Caco-2 (cell line): Measurements from ENCODE around the gene CLEC2L. TPM values are rescaled to one million over a fixed set of nuclear protein-coding genes. Genes with fewer than 3 reads are reported as not detected.

Experiments
- BruUV-seq: library from RNA; stranded (reverse); fragments of 400-500 nt; replicated peaks from 2 replicates; lab custom pipeline; 2021; lab: Mats Ljungman, UMichigan
- CTCF ChIA-PET: fragments of 300-600 bp; sonication (Branson Sonifier 250); formaldehyde crosslinking; loops from one replicate; lab custom pipeline; 2022; ENCODE audit warnings: antibody characterized with exemption; lab: Charles Lee
- POLR2A ChIA-PET: fragments of 300-600 bp; sonication (Branson Sonifier 250); formaldehyde crosslinking; loops from one replicate; lab custom pipeline; 2022; ENCODE audit warnings: antibody characterized with exemption; lab: Charles Lee
- DNase-seq, 2 experiments: peaks; one replicate each; pipeline versions ENCODE4 v3.0.0 to v3.0.0-alpha.2; 2020 to 2022
- H3K27me3 ChIP-seq: replicated peaks from 2 replicates; pipeline ENCODE4 v1.6.0; 2011; ENCODE audit warnings: low read length; ENCODE audit not compliant: control insufficient read depth, insufficient read depth
- H3K36me3 ChIP-seq: 2 replicates; pipeline ENCODE4 v1.5.1; 2011; ENCODE audit warnings: low read length; ENCODE audit not compliant: control insufficient read depth, insufficient read depth
- H3K4me1 ChIP-seq: fragments of 250-450 bp; sonication (Bioruptor Pico); 2 replicates; pipeline ENCODE4 v1.5.1; 2020; ENCODE audit warnings: mild to moderate bottlenecking
- H3K4me3 ChIP-seq: 2 replicates; pipeline ENCODE4 v1.5.1; 2011; ENCODE audit warnings: low read depth, mild to moderate bottlenecking, control low read depth, low read length
- H3K9me3 ChIP-seq: fragments of 250-450 bp; sonication (Bioruptor Pico); 2 replicates; pipeline ENCODE4 v1.5.1; 2020; ENCODE audit warnings: mild to moderate bottlenecking, moderate library complexity
- H3K27ac Mint-ChIP-seq: one replicate; pipeline ENCODE4 v1.8.0; 2022; ENCODE audit warnings: mixed read lengths; ENCODE audit not compliant: unreplicated experiment
- H3K27me3 Mint-ChIP-seq: one replicate; pipeline ENCODE4 v1.8.0; 2022; ENCODE audit warnings: mixed read lengths; ENCODE audit not compliant: insufficient read depth, unreplicated experiment
- H3K36me3 Mint-ChIP-seq: one replicate; pipeline ENCODE4 v1.8.0; 2022; ENCODE audit warnings: mild to moderate bottlenecking, mixed read lengths; ENCODE audit not compliant: insufficient read depth, unreplicated experiment
- H3K4me1 Mint-ChIP-seq: one replicate; pipeline ENCODE4 v1.8.0; 2022; ENCODE audit warnings: low read depth, mixed read lengths; ENCODE audit not compliant: unreplicated experiment
- H3K4me3 Mint-ChIP-seq: one replicate; pipeline ENCODE4 v1.8.0; 2022; ENCODE audit warnings: mild to moderate bottlenecking, moderate library complexity, mixed read lengths; ENCODE audit not compliant: unreplicated experiment
- H3K9me3 Mint-ChIP-seq: one replicate; pipeline ENCODE4 v1.8.0; 2022; ENCODE audit warnings: mixed read lengths; ENCODE audit not compliant: unreplicated experiment
- CTCF ChIP-seq, 2 experiments: fragments of 200-600 bp in 1 of 2; IDR thresholded peaks; 1 replicate in 1 of 2; 2 replicates in 1 of 2; pipeline versions ENCODE4 v1.5.1 to v1.8.0; 2011 to 2022; ENCODE audit warnings: antibody characterized with exemption in 1 of 2, control low read depth in 1 of 2, inconsistent platforms in 1 of 2, low read depth in 1 of 2, low read length in 1 of 2, mild to moderate bottlenecking in 1 of 2, moderate library complexity in 1 of 2; ENCODE audit not compliant: insufficient read depth in 1 of 2, severe bottlenecking in 1 of 2, unreplicated experiment in 1 of 2
- intact Hi-C: fragments of 100-400 bp; cut with micrococcal nuclease; formaldehyde crosslinking; loops from one replicate; pipeline ENCODE4 v1.10.0; 2022; ENCODE audit not compliant: unreplicated experiment
- total RNA-seq: library from RNA; stranded (reverse); gene quantifications from 2 replicates; pipeline ENCODE4 v1.2.3, GENCODE V29; 2022

The CLEC2L gene
- total RNA-seq, 1 experiment from 2014 or later: not detected

GRCh38 chr7:139541600-139542307, 18.3 kb downstream of the CLEC2L start:
- ChIA-PET CTCF (no interaction called here), POLR2A (no interaction called here)
- H3K27ac Mint-ChIP-seq: no peak overlapping the region
- Histone ChIP-seq H3K4me1 (no peaks in the 10 kb centered on the region), H3K4me3 (no peak overlapping the region), H3K9me3 (no peaks in the 10 kb centered on the region), H3K27me3 (no peaks in the 10 kb centered on the region), H3K36me3 (no peaks in the 10 kb centered on the region)
- no peaks in the 10 kb centered on the region for H3K27me3 Mint-ChIP-seq
- no TSS peak for BruUV-seq
- no peak overlapping the region for H3K4me3 Mint-ChIP-seq
- intact Hi-C loops: no loop called here
- no peaks in the 10 kb centered on the region for H3K4me1 Mint-ChIP-seq
- TF ChIP-seq CTCF (IDR thresholded peaks at IDR 0.05; ENCODE audit: insufficient read depth in 1 of 2, low read depth in 1 of 2, low read length in 1 of 2, severe bottlenecking in 1 of 2, unreplicated experiment in 1 of 2): no peak
- H3K9me3 Mint-ChIP-seq: no peaks in the 10 kb centered on the region
- H3K36me3 Mint-ChIP-seq: no peaks in the 10 kb centered on the region
- DNase-seq: no peak

DNA sequence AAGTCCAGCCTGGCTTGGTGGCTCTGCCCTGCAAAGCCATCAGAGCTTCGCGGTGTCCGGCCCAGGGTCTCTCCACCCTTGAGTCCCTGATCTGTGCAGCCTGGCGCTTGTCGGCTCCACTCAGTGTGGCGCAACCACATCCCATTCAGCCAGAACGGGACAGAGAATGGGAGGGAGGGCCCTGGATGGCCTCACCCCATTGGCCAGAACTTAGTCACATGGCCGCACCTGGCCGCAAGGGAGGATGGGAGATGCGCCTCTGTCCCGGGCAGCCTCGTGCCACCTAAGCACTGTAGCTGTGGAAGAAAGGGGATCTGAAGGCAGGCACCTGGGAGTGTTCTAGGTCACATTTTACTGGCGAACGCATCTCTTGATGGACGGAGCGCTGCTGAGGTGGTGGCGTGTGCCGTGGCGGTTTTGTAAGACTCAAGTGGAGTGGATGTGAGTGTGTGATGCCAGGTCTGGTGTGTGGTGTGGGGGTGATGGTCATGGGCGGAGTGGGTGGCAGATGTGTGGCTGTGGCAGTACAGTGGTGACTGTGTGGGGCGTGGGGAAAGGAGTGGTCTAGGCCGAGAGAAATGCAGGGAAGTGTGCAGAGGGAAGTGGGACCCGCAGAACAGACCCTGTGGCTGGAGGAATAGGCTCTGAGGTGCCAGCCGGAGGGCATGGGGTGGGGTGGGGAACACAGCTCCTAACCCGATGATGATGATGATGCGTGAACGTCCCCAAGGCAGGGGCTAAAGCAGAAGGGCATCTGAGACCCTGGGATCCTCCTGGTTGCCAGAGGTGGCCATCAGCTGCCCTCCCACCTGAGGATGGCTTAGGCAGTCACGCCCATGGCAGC, 19.0 kb downstream of the CLEC2L start:
- Mint-ChIP-seq H3K4me3 (no peak overlapping the region), H3K4me1 (no peaks in the 10 kb centered on the region), H3K27me3 (no peaks in the 10 kb centered on the region), H3K27ac (no peak overlapping the region), H3K36me3 (no peaks in the 10 kb centered on the region), H3K9me3 (no peaks in the 10 kb centered on the region)
- intact Hi-C loops: no loop called here
- Histone ChIP-seq H3K9me3 (no peaks in the 10 kb centered on the region), H3K4me1 (no peaks in the 10 kb centered on the region), H3K4me3 (no peak overlapping the region), H3K36me3 (no peaks in the 10 kb centered on the region), H3K27me3 (no peaks in the 10 kb centered on the region)
- no peak for TF ChIP-seq CTCF (IDR thresholded peaks at IDR 0.05; ENCODE audit: insufficient read depth in 1 of 2, low read depth in 1 of 2, low read length in 1 of 2, severe bottlenecking in 1 of 2, unreplicated experiment in 1 of 2)
- no peak for DNase-seq
- POLR2A ChIA-PET: no interaction called here
- CTCF ChIA-PET: no interaction called here
- no TSS peak for BruUV-seq

GRCh38 chr7:139543801-139544603, 20.5 kb downstream of the CLEC2L start:
- BruUV-seq: no TSS peak
- no peaks in the 10 kb centered on the region for H3K36me3 Mint-ChIP-seq
- no peaks in the 10 kb centered on the region for H3K36me3 ChIP-seq
- CTCF ChIA-PET: no interaction called here
- H3K9me3 ChIP-seq: no peaks in the 10 kb centered on the region
- H3K27me3 Mint-ChIP-seq: no peaks in the 10 kb centered on the region
- H3K27me3 ChIP-seq: no peaks in the 10 kb centered on the region
- POLR2A ChIA-PET: no interaction called here
- TF ChIP-seq CTCF (IDR thresholded peaks at IDR 0.05; ENCODE audit: insufficient read depth in 1 of 2, low read depth in 1 of 2, low read length in 1 of 2, severe bottlenecking in 1 of 2, unreplicated experiment in 1 of 2): no peak
- no peak overlapping the region for H3K4me3 ChIP-seq
- no peaks in the 10 kb centered on the region for H3K4me1 ChIP-seq
- no peak overlapping the region for H3K27ac Mint-ChIP-seq
- intact Hi-C loops: no loop called here
- no peak overlapping the region for H3K4me3 Mint-ChIP-seq
- H3K4me1 Mint-ChIP-seq: no peaks in the 10 kb centered on the region
- DNase-seq: no peak
- H3K9me3 Mint-ChIP-seq: no peaks in the 10 kb centered on the region
